A549 treated with GW870086 at 1 μM for 4 hours (cell line): Measurements from ENCODE around the gene CNOT3. TPM values are rescaled to one million over a fixed set of nuclear protein-coding genes. Genes with fewer than 3 reads are reported as not detected.

Experiments used
- total RNA-seq: library from RNA; stranded (reverse); fragments of 200-300 nt; extraction: Qiagen RNA extraction; gene quantifications from 5 replicates; pipeline ENCODE4 v1.2.3, GENCODE V29; 2022; ENCODE audit warnings: low read depth

CNOT3 gene
- total RNA-seq: 44.4 to 68.3 TPM (median 63.5 TPM) in 5 replicates

GRCh38 chr19:54137699-54138488 is at the start of gene CNOT3:
Gene CNOT3, plus strand, starts transcription at chr19:54137762. Its CDS starts 5,217 bp downstream, at chr19:54142979.

DNA sequence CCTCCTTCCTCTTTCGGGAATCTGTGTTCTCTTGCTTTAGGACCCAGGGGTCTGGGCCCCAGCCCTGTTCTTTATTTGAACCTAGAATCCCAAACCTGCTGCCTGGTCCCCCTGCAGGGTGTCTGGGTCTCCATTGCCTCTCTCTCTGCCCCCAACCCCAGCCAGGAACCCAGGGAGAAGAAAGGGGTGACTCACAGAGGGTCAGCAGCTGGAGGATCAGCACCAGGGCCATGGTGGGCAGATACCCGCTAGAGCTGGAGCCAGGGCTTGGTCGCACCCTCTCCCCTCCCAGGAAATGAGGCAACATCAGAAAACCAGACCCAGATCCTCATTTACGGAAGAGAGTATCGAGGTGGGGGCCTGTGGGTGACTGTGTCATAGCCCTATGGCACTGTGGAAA is 37.0 kb upstream of the CNOT3 start, which contains the start of gene OSCAR:
Gene OSCAR, minus strand, starts transcription at position 243 of the 400 bp plus-strand sequence. Its CDS starts 11 bp downstream, at position 232.

GRCh38 chr19:54102421-54103169 is 35.0 kb upstream of the CNOT3 start, which contains the start of gene NDUFA3:
Gene NDUFA3, plus strand, starts transcription at chr19:54102855. Its CDS starts 24 bp downstream, at chr19:54102879.

GRCh38 chr19:54115109-54116063 is 22.2 kb upstream of the CNOT3 start, which contains the start of the genes PRPF31 and TFPT:
Gene PRPF31, plus strand, starts transcription at chr19:54115754. Its CDS starts 2,525 bp downstream, at chr19:54118279.
Gene TFPT, minus strand, starts transcription at chr19:54115657. Its CDS starts 388 bp downstream, at chr19:54115269.

DNA sequence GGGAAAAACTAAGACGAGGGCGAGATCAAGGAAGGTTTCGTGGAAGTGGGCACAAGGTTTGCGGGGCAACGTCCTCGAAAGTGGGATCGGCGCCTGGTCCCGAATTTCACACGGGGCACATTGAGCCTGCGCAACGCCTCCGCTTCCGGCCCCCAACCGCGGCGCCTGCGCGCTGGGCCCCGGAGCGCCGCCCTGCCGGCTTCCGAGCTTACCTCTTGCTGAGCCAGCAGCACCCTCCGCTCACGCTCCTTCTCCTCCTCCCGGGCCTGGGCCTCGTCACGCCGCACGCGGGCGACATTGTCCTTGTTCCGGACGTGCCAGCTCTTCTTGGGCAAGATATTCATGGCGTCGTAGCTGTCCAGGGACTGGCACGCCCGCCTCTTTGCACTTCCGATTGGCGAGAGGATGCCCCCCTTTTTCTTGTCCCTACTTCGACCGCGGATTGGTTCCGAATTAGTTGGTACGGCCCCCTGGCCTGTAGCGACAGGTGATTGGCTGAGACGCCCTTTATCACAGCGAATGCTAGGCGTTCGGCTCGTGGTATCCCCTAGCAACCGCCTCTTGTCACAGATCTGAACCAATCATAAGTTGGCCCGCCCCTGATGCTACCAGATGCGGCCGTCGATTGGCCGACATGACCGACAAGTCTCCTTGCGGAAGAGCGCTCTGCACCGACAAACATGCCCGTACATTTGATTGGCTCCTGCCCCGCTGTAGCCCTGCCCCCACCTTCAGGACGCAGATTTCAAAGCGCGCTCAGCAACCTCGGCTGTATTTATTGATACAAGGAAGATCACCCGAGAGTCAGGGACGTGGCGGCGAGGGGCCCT is 22.0 kb downstream of the CNOT3 start, which contains the start of gene LENG1:
Gene LENG1, minus strand, starts transcription at position 370 of the 830 bp plus-strand sequence. Its CDS starts 26 bp downstream, at position 344.

DNA sequence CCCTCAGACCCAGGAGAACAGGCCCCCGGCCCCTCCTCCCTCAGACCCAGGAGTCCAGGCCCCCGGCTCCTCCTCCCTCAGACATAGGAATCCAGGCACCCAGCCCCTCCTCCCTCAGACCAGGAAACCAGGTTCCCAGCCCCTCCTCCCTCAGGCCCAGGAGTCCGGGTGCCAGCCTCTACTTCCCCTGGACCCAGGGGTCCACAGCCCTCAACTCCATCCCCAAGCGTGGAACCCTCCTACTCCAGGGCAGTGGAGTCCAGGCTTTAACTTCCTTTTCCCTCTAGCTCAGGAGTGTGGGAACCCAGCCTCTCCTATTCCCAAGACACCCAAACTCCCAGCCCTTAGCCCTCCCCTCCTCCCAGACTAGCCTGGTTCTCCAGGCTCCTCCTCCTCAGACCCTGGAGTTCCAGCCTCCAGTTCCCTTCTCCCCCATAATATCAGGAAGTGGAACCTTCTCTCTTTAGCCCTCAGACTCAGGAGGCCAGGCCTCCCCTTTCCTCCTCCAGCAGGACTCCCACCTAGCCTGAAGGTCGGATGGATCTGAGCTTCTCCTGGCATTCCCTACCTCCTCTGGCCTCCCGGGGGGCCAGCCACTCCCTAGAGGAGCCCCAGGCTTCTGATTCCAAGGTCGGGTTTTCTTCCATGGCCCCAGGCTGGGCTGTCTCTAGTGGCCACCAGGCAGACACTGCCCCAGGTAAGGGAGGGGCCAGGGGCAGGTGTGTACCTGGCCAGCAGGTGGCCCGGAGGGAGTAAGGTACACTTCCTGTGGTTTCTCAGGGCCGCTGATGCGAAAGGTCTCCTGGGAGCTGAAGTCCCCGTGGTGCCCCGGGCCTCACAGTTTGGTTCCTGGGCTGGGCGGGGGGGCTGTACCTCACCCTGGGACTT is 35.2 kb downstream of the CNOT3 start, which contains the start of gene TMC4:
Gene TMC4, minus strand, starts transcription at position 690 of the 888 bp plus-strand sequence. Its CDS starts 43 bp downstream, at position 647.

GRCh38 chr19:54189145-54189734 is 51.7 kb downstream of the CNOT3 start, which contains the start of gene MBOAT7:
Gene MBOAT7, minus strand, starts transcription at chr19:54189580. Its CDS starts 1,072 bp downstream, at chr19:54188508.

DNA sequence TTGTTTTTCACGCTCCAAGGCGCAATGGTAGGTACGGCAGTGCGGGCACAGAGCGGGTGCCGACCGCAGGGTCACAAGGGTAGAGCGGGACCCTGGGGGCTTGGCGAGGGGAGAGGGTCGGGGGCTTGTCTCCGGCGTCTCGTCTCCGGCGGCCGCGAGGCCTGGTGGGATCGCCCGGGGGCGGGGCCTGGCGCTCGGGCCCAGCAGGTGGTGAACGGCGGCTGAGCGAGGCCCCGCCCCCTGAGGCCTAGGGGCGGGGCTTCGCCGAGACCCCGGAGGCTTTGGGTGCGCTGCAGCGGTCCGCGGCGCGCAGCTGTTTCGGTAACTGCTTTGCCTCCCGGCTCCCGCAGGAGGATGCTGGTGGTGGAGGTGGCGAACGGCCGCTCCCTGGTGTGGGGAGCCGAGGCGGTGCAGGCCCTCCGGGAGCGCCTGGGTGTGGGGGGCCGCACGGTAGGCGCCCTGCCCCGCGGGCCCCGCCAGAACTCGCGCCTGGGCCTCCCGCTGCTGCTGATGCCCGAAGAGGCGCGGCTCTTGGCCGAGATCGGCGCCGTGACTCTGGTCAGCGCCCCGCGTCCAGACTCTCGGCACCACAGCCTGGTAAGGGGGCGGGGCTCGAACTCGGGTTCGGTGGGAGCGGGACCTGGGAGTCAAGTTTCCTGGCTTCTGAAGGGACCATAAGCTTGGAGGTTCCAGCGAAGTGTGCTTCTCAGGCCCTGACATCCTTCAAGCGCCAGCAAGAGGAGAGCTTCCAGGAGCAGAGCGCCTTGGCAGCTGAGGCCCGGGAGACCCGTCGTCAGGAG is 53.6 kb downstream of the CNOT3 start, which contains the start of gene TSEN34:
Gene TSEN34, plus strand, starts transcription at position 298 of the 800 bp plus-strand sequence. Its CDS starts 57 bp downstream, at position 355.

Other genes with a start within 250 kb of the CNOT3 start
- 5.1 to 10.5 TPM (median 8.6 TPM) in 5 replicates for gene CACNG7, start 228.5 kb upstream of the CNOT3 start, total RNA-seq
- 0.66 to 1.2 TPM (median 1.1 TPM) in 5 replicates for gene CACNG8, start 174.8 kb upstream of the CNOT3 start, total RNA-seq
- 7.9 to 14.2 TPM (median 11.6 TPM) in 5 replicates for gene CACNG6, start 146.1 kb upstream of the CNOT3 start, total RNA-seq
- 0.27 to 1.5 TPM (median 0.47 TPM) in 5 replicates for gene VSTM1, start 73.9 kb upstream of the CNOT3 start, total RNA-seq
- not detected in 5 replicates for gene TARM1, start 56.4 kb upstream of the CNOT3 start, total RNA-seq
- gene OSCAR, start 37.0 kb upstream of the CNOT3 start, total RNA-seq: 0.17 to 0.44 TPM (median 0.23 TPM) in 5 replicates
- 196 to 262 TPM (median 224 TPM) in 5 replicates for gene NDUFA3, start 34.9 kb upstream of the CNOT3 start, total RNA-seq
- 19.1 to 23.8 TPM (median 20.9 TPM) in 5 replicates for gene TFPT, start 22.1 kb upstream of the CNOT3 start, total RNA-seq
- gene PRPF31, start 22.0 kb upstream of the CNOT3 start, total RNA-seq: 104 to 119 TPM (median 115 TPM) in 5 replicates
- 7.3 to 9.1 TPM (median 8.1 TPM) in 5 replicates for gene LENG1, start 22.0 kb downstream of the CNOT3 start, total RNA-seq
- gene TMC4, start 35.4 kb downstream of the CNOT3 start, total RNA-seq: 0.53 to 1.7 TPM (median 0.91 TPM) in 5 replicates
- gene MBOAT7, start 51.8 kb downstream of the CNOT3 start, total RNA-seq: 115 to 158 TPM (median 153 TPM) in 5 replicates
- 86.6 to 131 TPM (median 124 TPM) in 5 replicates for gene TSEN34, start 53.5 kb downstream of the CNOT3 start, total RNA-seq
- 2,157 to 2,797 TPM (median 2,191 TPM) in 5 replicates for gene RPS9, start 63.1 kb downstream of the CNOT3 start, total RNA-seq
- gene LILRB3, start 85.2 kb downstream of the CNOT3 start, total RNA-seq: 0.20 to 0.59 TPM (median 0.31 TPM) in 5 replicates
- gene LILRA6, start 105.0 kb downstream of the CNOT3 start, total RNA-seq: not detected in 5 replicates
- 0.05 to 0.15 TPM (median 0.05 TPM) in 4 of 5 replicates, not detected in the other for gene LILRB5, start 119.5 kb downstream of the CNOT3 start, total RNA-seq
- gene LILRB2, start 143.3 kb downstream of the CNOT3 start, total RNA-seq: 0.06 to 0.24 TPM (median 0.12 TPM) in 4 of 5 replicates, not detected in the other
- gene LILRA5, start 175.4 kb downstream of the CNOT3 start, total RNA-seq: not detected in 5 replicates
- not detected in 5 replicates for gene LILRA4, start 201.4 kb downstream of the CNOT3 start, total RNA-seq
- gene LAIR1, start 227.2 kb downstream of the CNOT3 start, total RNA-seq: 0.18 TPM in 1 of 5 replicates, not detected in the others